Endometrial microvascular endothelial cells (primary cell): ENCODE data around the gene DRG2. TPM values are rescaled to one million over a fixed set of nuclear protein-coding genes. Genes with fewer than 3 reads are reported as not detected.

Experiments used
- in situ Hi-C: cut with HindIII; loops from 2 replicates; pipeline ENCODE4 v1.10.0; 2017; ENCODE audit warnings: low sequenced_read_pairs, low pct_unique_long_range_greater_than_20kb; ENCODE audit errors: inconsistent ontology term
- total RNA-seq: library from RNA; depleted of rRNA; stranded (reverse); fragments of >200 nt; gene quantifications from one replicate; pipeline ENCODE4 v1.2.3, GENCODE V29; 2015; ENCODE audit errors: inconsistent ontology term

Gene DRG2
- total RNA-seq, 1 donor from 2014 or later = 80.5 TPM

DNA sequence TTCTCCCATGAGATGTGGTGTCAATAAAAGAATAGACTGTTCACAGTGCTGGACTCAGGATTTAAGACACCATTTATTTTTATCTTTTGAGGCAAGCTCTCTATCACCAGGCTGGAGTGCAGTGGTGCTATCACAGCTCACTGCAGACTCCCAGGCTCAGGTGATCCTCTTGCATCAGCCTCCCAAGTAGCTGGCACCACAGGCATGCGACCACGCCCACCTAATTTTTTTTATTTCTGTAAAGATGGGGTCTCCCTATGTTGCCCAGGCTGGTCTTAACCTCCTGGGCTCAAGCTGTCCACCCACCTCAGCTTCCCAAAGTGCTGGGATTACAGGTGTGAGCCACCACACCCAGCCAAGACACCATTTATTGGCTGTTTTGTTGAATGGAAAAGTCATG lies 18.6 kb upstream of the DRG2 start:
- in situ Hi-C loops = no loop called here

DNA sequence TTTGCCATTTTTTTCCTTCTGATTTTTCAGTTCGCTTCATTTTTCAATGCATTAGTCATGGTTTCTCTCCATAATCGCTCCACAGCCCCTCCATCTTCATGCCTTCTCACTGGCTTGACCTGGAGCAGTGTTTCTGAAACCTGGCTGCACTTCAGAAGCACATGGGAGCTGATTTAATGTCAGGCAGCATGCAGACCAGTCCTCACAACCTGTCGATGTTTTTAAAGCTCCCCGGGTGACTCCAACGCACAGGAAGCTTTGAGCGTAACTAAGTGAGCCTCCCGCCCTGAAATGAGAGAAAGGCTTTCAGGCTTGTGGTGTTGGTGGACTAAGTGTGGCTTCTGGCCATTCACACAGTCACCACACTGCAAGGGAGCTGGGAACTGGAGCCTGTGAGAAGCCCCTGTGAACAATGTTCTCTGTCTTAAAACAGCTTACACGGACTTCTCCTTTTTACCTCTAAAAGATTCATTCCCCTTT lies 16.8 kb upstream of the DRG2 start:
- in situ Hi-C loops = no loop called here

DNA sequence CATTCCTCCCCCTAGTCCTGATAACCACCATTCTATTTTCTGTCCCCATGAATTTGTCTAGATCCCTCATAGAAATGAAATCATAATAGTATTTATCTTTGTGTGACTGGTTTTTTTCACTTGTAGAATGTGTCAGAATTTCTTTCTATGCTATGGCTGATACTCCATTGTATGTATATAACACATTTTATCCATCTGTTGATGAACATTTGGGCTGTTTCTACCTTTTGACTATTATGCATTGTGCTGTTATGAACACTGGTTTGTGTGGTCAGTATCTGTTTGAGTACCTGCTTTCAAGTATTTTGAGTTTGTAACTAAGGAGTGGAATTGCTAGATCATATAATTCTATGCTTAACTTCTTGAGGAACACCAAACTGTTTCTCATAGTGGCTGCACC lies 16.0 kb upstream of the DRG2 start:
- in situ Hi-C loops = no loop called here

DNA sequence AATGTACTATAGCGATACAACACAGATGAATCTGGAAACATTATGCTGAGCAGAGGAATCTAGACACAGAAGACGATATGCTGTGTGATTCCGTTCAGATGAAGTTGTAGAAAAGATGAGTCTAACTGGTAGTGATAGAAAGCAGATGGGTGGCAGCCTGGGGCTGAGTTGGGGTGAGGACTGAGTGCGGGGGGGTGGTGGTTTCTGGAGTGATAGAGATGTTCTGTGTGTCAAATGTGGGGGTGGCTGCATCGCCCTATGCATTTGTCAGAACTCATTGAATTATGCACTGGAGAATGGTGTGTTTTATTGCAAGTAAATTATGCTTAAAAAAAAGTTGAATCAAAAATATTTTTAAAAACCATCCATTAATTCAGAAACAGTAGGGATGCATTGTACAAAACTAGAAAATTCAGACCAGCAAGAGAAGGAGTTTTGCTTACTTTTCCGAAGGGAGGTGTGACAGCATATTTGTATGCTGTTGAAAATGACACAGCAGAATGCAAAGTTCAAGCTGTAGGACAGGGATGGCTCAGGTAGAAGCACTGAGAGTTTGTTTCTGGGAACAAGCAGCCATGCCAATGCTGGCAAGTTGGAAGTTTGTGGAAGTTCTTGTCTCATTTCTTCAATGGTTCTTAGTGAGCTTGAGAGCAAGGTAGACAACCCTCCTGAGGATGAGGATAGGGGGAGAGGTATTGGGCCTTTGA lies 13.0 kb upstream of the DRG2 start:
- in situ Hi-C loops = no loop called here

DNA sequence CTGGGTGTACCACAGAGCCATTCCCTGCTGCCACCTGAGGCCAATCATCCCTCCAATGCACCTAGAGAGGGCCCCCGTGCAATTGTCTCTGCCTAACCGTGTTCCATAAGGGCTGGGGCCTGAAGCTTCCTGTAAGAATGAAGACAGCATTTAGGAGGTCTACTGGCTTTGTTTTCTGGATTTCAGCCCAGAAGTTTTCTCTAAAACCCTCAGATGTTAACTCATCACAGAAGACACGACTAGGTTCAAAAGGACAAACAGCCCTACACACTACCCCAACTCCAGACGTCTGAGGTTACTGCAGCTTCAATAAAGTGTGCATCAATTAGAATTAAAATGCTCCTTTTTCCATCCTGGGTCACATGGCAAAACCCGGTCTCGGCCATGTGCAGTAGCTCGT lies 10.8 kb upstream of the DRG2 start:
- in situ Hi-C loops = no loop called here

DNA sequence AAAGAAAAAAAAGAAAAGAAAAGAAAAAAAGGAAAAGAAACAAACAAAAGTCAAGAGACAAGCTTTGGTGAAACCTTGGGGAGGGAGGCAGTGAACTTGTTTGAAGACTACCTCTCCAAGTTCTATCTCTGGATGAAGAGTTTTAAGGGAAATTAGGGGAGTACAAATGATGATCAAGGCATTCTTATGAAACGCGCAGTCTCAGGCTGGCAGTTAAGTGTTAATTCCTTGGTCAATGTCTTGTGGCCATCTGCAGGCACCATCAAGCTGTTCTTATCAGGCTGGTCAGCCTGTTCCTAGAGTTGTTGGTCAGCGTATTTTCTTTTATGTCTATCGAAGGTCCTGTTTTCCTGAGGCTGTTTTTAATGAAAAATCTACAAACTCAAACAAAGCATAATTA lies 8.2 kb upstream of the DRG2 start:
- in situ Hi-C loops = no loop called here

DNA sequence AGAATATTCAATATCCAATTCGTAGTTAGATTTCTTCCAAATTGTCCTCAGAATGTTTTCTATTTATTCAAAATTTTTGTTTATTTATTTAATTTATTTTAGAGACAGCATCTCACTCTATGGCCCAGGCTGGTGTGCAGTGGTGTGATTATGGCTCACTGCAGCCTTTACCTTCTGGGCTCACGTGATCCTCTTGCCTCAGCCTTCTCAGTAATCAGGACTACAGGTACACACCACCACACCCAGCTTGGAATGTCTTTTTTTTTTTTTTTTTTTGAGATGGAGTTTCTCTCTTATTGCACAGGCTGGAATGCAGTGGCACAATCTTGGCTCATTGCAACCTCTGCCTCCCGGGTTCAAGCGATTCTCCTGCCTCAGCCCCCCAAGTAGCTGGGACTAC lies 3.5 kb upstream of the DRG2 start:
- in situ Hi-C loops = no loop called here

DNA sequence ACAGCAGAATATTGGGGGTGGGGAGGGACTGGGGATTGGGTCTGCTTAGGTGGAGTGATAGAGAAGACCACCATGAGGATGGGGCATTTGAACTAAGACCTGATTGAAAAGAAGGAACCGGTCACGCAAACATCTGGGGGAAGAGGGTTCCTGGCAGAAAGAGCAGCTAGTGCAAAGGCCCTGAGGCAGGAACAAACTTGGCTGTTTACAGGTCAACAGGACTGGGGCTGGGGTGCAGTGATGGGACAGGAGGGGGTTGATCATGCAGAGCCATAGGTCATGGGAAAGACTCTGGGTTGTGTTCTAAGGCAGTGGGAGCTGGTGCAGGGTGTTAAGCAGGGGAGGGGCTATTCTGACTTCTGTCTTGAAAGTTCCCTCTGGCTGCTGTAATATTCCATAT lies 1.9 kb downstream of the DRG2 start:
- in situ Hi-C loops = no loop called here

DNA sequence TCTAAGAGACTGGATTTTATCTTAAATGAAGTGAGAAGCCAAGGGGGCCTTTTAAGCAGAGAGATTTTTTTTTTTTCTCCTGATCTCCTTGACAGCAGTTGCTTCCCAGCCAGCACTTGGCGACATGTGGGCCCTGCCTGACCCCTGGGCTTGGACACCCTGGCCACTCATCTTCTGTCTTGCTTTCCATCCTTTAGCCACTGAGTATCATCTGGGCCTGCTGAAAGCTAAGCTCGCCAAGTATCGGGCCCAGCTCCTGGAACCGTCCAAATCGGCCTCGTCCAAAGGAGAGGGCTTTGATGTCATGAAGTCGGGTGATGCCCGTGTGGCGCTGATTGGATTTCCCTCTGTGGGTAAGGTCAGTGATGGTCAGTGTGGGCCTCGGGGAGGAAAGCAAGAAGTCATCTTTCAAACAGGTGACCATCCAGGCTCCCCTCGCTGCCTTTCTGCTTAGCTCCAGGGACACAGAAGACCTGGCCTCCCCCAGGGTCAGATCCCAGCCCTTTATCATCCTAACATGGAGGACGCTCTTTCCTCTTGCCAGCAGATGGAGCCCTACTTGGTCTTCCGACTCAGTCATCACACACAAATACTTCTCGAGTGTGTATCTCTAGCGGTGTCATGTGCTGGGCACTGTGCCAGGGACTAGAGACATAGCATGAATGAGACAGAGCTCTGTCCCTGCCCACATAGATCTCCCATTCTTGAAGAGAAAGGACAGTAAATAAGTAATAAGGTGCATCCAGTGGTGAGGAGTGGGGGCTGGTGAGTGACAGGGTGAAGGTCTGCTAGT lies 6.1 kb downstream of the DRG2 start:
- in situ Hi-C loops = no loop called here

DNA sequence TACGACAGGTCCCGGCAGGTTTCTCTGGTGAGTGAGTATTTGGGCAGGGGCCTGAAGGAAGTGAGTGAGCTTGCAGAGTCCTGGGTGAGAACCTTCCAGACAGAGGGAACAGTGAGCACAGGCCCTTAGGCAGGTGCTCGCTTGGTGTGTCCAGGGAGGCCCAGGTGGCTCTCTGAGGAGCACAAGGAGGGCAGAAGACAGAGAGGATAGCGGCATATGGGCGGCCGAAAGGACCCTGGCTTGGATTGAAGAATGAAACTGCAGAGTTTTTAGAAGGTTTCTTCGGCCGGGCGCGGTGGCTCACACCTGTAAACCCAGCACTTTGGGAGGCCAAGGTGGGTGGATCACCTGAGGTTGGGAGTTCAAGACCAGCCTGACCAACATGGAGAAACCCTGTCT lies 6.7 kb downstream of the DRG2 start:
- in situ Hi-C loops = no loop called here

DNA sequence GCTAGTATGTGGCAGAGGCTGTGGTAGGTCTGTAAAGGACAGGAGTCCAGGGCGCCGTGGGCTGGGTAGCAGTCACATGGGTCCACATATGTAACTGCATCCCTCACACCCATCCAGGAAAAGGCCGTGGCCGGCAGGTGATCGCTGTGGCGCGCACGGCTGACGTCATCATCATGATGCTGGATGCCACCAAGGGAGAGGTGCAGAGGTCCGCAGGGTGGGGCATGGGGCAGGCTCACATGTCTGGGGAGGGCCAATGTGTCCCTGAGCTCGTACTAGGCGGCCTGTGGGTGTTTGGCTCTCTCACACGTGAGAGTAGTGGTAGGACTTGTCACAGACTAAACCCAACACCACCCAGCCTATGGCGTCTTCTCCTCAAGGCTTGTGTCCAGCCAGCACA lies 11.8 kb downstream of the DRG2 start:
- in situ Hi-C loops = no loop called here

DNA sequence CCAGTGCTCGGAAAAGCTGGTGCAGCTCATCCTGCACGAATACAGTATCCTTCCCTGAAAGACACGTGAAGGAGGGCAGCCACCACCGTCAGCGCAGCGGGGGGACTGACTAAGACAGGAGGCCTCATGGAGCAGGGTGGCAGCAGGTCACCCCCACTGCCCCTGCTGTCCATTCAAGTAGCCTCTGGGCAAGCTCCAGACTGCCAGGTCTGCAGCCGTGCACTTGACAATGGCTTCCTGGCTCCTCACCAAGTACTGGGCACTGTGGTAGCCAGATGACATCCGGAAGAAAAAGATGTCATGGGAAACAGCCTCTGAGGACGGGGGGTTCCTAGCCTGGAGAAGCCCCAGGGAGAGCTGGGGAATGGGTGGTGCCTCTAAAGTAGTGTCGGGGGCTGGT lies 12.9 kb downstream of the DRG2 start:
- in situ Hi-C loops = no loop called here

DNA sequence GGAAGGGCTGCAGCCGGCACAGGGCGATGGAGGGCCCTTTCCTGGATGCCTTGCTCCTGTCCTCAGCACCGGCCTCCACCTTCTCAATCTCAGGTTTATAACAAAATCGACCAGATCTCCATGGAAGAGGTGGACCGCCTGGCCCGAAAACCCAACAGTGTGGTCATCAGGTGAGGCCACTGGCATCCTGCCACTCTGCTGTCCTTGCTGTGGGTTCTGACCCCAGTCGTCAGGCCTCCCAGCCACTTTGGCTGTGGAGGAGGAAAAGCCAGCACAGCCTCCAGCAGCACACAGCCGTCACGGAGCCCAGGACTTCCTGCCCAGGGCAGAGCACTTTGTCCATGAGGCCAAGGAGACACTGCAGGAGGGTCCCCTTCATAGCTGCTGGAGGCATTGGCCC lies 14.1 kb downstream of the DRG2 start:
- in situ Hi-C loops = no loop called here

DNA sequence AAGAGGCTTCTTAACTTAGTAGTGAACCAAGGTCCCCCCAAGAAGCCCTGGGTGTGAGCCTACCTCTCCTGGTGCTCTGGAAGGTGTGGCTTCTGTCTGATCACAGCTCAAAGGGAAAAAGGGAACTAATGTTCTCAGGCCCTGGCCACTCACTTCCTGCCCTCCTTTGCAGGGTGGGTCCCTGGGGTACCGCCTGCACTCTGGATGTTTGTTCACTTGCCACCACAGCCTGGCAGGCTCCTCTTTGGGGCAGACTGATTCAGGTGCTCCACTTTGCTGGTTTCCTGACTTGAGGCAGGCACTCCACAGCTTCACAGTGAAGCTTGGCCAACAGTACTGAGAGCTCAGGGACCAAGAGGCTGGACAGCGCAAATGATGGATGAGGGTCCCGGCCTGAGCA lies 14.9 kb downstream of the DRG2 start:
- in situ Hi-C loops = no loop called here

DNA sequence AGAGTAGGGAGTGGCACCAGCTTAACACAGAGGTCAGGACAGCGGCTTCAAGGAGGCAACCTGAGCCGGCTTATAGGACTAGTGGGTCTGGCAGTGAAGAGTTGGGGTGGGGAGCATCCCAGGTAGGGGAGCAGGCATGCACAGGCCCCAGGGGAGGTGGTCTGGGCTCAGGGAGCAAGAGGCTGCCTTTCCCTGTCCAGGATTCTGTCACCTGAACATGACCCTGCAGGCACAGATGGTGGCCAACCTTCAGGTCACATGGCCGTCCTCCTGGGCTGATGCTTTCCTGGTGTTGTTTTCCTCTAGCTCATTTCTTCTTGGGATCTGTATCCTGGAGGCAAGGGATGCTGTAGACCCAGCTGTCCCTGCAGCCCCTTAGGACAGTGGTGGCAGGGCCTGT lies 17.3 kb downstream of the DRG2 start:
- in situ Hi-C loops = no loop called here

DNA sequence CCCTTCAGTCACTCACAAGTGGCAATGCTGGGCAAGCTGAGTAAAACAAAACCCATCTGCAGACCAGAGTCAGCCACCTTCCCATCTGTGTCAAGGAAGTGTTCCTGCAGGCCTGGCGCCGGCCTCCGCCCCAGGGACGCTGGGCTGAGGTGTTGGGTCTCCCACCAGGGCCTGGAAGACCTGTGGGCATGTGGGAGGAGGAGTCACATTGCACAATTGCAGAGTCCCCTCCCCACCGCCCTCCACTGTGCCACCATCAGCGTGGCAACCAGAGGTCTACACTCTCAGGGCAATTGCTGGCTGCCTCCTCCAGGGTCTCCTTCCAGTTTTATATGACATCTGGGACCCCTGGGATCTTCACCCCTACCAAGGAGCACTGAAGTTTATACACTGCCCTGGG lies 17.8 kb downstream of the DRG2 start:
- in situ Hi-C loops = no loop called here

DNA sequence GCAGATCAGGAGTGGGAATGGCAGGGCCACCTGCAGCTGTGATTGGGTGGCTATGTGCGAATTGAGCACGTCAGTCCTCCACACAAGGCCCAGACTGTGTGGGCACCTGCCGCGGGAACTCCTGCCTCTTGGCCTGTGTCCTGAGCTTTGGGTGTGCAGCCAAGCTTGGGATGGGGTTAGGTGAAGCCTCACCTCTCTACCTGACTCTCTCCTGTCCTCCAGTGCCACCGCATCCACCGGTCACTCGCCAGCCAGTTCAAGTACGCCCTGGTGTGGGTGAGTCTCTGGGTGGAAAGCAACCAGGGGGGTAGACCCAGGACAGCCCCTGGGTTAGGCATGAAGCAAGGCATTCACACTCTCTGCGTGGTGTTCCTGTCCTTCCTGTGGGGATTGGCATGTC lies 18.5 kb downstream of the DRG2 start:
- in situ Hi-C loops = no loop called here

DNA sequence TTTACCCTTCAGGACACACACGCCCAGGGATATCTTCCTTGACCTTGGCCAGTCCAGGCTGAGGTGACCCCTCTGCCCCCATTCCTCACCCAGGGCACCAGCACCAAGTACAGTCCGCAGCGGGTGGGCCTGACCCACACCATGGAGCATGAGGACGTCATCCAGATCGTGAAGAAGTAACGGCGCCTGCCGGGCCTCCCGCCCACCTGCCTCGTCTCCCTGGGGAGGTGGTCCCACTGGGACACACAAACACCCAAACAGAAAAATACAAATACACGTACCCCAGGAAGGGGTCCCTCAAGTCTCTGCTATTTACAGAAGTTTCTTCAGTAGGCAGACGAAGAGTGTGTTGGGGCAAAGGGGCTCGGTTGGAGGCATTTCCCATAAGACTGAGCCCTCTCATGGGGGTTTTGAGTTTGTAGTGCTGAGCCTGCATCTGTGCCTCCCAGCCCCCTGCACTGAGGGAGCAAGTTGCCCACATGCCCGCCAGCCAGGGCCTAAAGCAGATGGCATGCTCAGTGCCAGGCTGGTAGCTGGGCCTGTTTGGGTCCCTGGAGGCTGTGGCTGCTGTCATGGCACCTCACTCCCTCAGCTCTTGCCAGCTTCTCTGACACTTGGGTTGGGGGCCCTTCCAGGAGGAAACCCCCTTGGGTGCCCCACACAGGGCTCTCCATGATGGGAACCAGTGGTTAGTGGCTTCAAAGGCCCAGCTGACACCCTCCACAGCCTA lies 19.5 kb downstream of the DRG2 start:
- in situ Hi-C loops = no loop called here

DNA sequence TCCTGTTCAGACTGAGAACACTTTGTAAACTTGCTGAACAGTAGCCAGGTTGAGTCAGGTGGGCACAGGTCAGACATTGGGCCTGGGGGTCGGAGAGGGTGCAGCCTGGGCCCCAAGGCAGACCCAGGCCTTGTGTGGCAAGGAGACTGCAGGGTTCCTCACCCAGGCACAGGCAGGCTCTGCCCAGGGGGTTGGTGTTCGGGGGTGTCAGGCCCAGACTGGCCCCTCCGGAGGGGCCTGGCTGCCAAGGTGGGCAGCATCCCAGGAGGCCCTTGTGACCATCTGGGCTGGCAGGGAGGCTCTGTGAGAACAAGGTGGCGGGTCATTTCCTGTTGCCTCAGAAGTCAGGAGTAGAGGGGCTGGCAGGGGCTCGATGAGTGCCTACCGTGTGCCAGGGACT lies 20.2 kb downstream of the DRG2 start:
- in situ Hi-C loops = no loop called here
